ENCODE data around the gene TCF7L2.
"Not testable (repeated sequence)": the region's sequence is repeated elsewhere in the genome, so short reads cannot be mapped to it uniquely, and the experiment has no call there.

The TCF7L2 gene

DNA sequence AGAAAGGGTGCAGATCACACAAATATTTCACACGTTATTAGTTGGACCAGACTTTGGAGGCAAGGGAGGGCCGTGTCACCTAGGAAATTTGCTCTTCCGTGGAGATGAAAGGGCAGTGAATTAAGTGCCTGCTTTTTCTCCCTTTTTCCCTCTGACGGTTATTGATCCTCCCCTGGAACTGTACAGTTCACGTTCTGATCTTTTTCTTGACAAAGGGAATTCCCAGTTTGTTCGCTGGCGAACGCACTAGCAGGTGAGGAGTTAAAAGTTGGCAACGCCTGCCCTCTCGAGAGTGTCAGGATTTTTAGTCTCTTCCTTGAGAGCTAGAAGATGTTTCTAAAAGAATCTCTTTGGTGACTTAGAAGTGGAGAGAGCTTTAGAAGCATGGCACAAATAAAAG lies 111.5 kb downstream of the TCF7L2 start:
- no peak overlapping the region for H3K4me3 ChIP-seq (replicated peaks; ENCODE audit: low read depth, low read length)
- DNase-seq (ENCODE audit: extremely low read depth, low read depth), result no peak
- TF ChIP-seq, protein P1, sequence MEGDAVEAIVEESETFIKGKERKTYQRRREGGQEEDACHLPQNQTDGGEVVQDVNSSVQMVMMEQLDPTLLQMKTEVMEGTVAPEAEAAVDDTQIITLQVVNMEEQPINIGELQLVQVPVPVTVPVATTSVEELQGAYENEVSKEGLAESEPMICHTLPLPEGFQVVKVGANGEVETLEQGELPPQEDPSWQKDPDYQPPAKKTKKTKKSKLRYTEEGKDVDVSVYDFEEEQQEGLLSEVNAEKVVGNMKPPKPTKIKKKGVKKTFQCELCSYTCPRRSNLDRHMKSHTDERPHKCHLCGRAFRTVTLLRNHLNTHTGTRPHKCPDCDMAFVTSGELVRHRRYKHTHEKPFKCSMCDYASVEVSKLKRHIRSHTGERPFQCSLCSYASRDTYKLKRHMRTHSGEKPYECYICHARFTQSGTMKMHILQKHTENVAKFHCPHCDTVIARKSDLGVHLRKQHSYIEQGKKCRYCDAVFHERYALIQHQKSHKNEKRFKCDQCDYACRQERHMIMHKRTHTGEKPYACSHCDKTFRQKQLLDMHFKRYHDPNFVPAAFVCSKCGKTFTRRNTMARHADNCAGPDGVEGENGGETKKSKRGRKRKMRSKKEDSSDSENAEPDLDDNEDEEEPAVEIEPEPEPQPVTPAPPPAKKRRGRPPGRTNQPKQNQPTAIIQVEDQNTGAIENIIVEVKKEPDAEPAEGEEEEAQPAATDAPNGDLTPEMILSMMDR (IDR thresholded peaks at IDR 0.05; ENCODE audit: low read depth, low read length, missing control alignments), result no peak

DNA sequence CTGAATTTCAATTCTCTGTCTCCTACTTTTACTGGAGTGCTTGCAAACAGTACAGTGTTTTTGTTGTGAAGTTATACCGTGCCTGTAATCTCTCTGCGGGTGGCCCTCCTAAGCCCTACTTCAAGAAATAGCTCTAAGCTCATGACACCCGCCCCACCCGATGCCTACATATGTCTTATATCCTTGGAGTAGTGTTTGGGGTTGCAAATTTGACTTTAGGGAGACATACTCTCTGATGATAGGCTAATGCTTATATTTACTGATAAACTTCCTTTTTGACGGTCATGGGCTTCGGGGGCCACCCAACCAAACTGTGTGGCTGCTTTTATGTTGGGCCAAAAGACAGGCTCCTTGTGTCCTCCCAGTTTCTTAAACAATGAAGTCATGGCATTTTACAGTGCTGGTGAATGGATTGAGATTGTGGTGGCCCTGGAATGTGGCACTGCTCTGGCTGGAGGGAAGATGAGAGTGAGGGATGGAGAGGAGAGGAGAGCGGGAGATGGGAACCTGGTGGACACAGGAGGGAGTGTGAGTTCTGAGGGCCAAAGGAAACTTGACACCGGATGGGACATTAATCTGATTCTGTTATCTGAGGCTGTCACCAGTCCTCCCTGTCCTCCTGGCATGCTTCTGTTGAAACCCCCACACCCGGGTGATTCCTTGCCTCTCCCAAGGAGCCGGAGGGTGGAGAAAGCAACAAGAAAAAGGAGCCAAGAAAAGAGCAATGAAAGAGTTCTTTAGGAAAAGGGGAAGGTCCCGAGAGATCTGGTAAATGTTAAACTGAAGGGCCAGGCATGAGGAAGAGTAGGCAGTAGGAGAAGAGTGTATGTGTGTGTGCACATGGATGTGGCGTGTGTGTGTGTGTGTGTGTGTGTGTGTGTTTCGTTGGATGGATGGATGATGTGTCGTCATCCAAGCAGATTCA lies 113.3 kb downstream of the TCF7L2 start:
- TF ChIP-seq, protein P1 (IDR thresholded peaks at IDR 0.05; ENCODE audit: low read depth, low read length, missing control alignments), result no peak
- no peak overlapping the region for H3K4me3 ChIP-seq (replicated peaks; ENCODE audit: low read depth, low read length)
- no peak for DNase-seq (ENCODE audit: extremely low read depth, low read depth)

GRCh38 chr10:113064039-113064438 lies 114.0 kb downstream of the TCF7L2 start:
- no peak for DNase-seq (ENCODE audit: extremely low read depth, low read depth)
- TF ChIP-seq, protein P1 (IDR thresholded peaks at IDR 0.05; ENCODE audit: low read depth, low read length, missing control alignments), result no peak
- H3K4me3 ChIP-seq (replicated peaks; ENCODE audit: low read depth, low read length), result no peak overlapping the region

DNA sequence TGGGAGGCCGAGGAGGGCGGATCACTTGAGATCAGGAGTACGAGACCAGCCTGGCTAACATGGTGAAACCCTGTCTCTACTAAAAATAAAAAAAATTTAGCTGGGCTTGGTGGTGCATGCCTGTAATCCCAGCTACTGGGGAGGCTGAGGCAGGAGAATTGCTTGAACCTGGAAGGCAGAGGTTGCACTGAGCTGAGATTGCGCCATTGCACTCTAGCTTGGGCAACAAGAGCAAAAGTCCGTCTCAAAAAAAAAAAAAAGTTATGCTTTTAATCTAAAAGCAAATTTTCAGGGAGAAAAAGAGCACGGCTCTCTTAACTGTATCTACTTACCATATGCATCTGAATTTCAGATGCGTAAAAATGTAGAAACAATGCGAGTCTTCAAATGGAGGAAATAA lies 116.1 kb downstream of the TCF7L2 start:
- not testable (repeated sequence) for DNase-seq (ENCODE audit: extremely low read depth, low read depth); H3K4me3 ChIP-seq (replicated peaks; ENCODE audit: low read depth, low read length)

DNA sequence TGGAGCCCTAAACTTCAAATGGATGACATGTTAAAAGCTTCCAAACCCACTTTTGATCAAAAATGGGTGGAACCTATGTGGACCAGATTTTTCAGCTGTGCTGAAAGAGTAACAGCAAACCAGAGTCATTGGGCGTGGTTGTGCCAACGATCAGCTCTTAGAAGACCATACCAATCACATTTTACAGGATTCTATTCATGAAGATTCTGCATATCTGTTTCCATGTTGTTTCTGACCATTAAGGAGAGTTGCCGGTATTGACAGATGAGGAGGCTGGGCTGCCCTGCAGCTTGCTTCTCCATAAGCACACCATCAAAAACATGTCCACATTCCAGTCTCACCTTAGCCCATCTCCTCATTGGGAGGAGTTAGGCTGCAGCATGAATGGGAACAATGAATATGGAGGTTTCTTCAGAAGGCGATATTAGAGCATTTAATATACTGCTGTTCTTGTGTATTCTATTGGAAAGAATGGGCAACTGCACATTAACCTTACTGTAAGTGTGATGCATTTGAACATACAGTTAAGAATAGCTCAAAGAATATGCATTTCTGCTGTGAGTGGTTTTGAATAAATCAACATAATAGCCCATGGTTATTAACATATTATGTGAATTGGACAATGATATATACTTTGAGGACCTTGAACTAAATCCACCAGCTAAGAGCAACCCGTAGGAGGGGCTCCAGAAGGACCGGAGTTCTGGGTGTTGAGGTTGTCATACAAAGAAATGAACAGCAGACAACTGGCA lies 116.7 kb downstream of the TCF7L2 start:
- no peak overlapping the region for H3K4me3 ChIP-seq (replicated peaks; ENCODE audit: low read depth, low read length)
- no peak for DNase-seq (ENCODE audit: extremely low read depth, low read depth)
- TF ChIP-seq, protein P1 (IDR thresholded peaks at IDR 0.05; ENCODE audit: low read depth, low read length, missing control alignments), result no peak

DNA sequence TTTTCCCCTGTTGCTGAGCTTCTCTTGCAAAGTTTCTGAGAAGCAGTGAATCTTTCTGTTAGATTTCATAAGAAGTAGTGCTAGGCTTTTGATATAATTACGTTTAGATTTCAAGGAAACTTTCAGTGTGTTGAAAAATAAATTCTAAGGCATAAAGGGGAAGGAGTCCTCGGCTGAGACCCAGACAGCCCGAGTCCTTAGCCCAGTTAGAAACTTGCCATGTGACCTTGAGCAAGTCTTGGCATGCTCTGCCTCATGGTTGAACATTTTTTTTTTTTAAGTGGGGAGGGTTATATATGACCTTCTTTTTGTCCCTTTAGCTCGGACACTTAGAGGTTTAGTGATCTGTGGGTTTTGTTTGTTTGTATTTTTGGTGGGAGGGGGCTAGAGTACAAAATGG lies 117.5 kb downstream of the TCF7L2 start:
- TF ChIP-seq, protein P1 (IDR thresholded peaks at IDR 0.05; ENCODE audit: low read depth, low read length, missing control alignments), result no peak
- DNase-seq (ENCODE audit: extremely low read depth, low read depth), result no peak
- no peak overlapping the region for H3K4me3 ChIP-seq (replicated peaks; ENCODE audit: low read depth, low read length)

All from HFF-Myc (cell line).